Breast epithelium (tissue), 4 donors: ENCODE results near the gene SOX13. TPM values are rescaled to one million over a fixed set of nuclear protein-coding genes. Genes with fewer than 3 reads are reported as not detected.

Source experiments
- DNase-seq, 2 donors: peaks; one replicate each; pipeline ENCODE4 v3.0.0-alpha.2; 2019; ENCODE audit warnings: low spot score in 2 of 2
- H3K27ac ChIP-seq, 2 donors: fragments of 200-600 bp; sonication (generic) in 1 of 2; one replicate each; pipeline ENCODE4 v1.5.1; 2016 to 2019; ENCODE audit warnings: mild to moderate bottlenecking in 1 of 2
- H3K27me3 ChIP-seq, 2 donors: fragments of 200-600 bp; sonication (generic) in 1 of 2; one replicate each; pipeline versions ENCODE4 v1.5.1 to v1.6.0; 2017 to 2019; ENCODE audit warnings: control low read depth in 1 of 2, mild to moderate bottlenecking in 1 of 2
- H3K36me3 ChIP-seq: fragments of 200-600 bp; one replicate; pipeline ENCODE4 v1.5.1; 2019
- H3K4me1 ChIP-seq, 2 donors: fragments of 200-600 bp; sonication (generic); one replicate each; pipeline ENCODE4 v1.5.1; 2016 to 2019; ENCODE audit warnings: control low read depth in 1 of 2
- H3K4me3 ChIP-seq, 3 donors: fragments of 200-600 bp; sonication (generic); 1 replicate in 2 of 3; 2 replicates in 1 of 3; pipeline ENCODE4 v1.5.1; 2016 to 2019; ENCODE audit warnings: mild to moderate bottlenecking in 3 of 3, moderate library complexity in 2 of 3
- H3K9me3 ChIP-seq, 2 donors: fragments of 200-600 bp; sonication (generic) in 1 of 2; one replicate each; pipeline ENCODE4 v1.5.1; 2016 to 2019; ENCODE audit warnings: control low read depth in 1 of 2
- CTCF ChIP-seq, 3 donors: fragments of 450-650 bp; IDR thresholded peaks; one replicate each; pipeline ENCODE4 v1.5.1; 2016 to 2017; ENCODE audit warnings: antibody characterized with exemption in 3 of 3, mild to moderate bottlenecking in 3 of 3, moderate library complexity in 3 of 3
- POLR2A ChIP-seq: fragments of 450-650 bp; IDR thresholded peaks from one replicate; pipeline ENCODE4 v1.6.1; 2016; ENCODE audit warnings: antibody characterized with exemption, mild to moderate bottlenecking, moderate library complexity
- POLR2AphosphoS5 ChIP-seq, 3 donors: sonication (generic); formaldehyde crosslinking; IDR thresholded peaks; one replicate each; pipeline ENCODE4 v1.6.1; 2017; ENCODE audit warnings: antibody characterized with exemption in 3 of 3
- intact Hi-C: fragments of 100-400 bp; cut with DNase I; formaldehyde crosslinking; loops from one replicate; pipeline ENCODE4 v1.15.1; 2023; ENCODE audit warnings: low total_unique reads
- total RNA-seq, 3 donors: library from RNA; depleted of rRNA; stranded (reverse); fragments of >200 nt; gene quantifications; one replicate each; pipeline ENCODE4 v1.1.0, GENCODE V29; 2016

Gene SOX13
- total RNA-seq, 3 donors from 2014 or later: 22.9 to 34.7 (median 31.9) TPM

GRCh38 chr1:204041232-204041767 is 31.6 kb upstream of the SOX13 start:
- no peaks in the 10 kb centered on the region for H3K27me3 ChIP-seq
- H3K4me1 ChIP-seq: peaks cover 0 to 12% of the 10 kb centered on the region in 2 donors
- TF ChIP-seq POLR2A (no peak), CTCF (IDR thresholded peaks at IDR 0.05) (no peak), POLR2AphosphoS5 (IDR thresholded peaks at IDR 0.05) (peak in 1 of 3 donors; percentile 38)
- intact Hi-C loops: no loop called here
- H3K4me3 ChIP-seq: peak overlapping the region in 1 of 3 donors; percentile 47
- H3K36me3 ChIP-seq: no peaks in the 10 kb centered on the region
- peak in 1 of 2 donors; percentile 25 for DNase-seq
- H3K27ac ChIP-seq: peak overlapping the region; percentile 75 to 93
- no peaks in the 10 kb centered on the region for H3K9me3 ChIP-seq

DNA sequence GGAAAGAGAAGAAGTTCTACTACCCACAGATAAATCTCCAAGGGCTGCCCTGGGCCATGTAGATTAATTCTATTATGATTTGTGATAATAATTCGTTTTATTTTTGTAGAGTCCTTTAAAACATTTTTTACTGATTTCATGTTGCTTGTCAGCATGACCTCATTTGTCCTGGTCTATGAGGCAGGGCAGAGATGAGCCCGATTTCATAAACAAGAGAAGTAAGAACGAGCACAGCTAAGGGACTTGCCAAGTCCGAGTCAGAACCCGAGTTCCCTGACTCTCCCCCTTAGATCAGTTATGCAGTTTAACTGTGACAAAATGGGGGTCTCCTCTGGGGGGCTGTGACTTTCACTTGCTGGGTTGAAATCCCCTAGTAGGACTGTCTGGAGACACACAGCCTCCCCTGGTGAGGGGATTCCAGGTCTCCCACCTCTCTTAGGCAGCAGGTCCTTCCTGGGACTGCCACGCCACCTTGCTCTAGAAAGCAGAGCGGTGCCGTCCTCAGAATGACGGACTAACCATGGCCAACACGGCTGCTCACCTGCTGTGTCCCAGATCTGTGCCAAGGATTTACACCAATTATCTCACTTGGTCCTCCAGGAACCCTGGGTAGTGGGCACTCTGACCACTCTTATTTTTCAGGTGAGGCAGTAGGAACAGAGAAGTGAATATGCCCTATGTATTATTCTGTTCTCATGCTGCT is 31.0 kb upstream of the SOX13 start:
- Histone ChIP-seq H3K27me3 (no peaks in the 10 kb centered on the region), H3K4me3 (peak overlapping the region in 1 of 3 donors; percentile 47), H3K4me1 (peaks cover 0 to 12% of the 10 kb centered on the region in 2 donors), H3K36me3 (no peaks in the 10 kb centered on the region), H3K9me3 (no peaks in the 10 kb centered on the region), H3K27ac (peak overlapping the region; percentile 75 to 93)
- intact Hi-C loops: no loop called here
- no peak for DNase-seq
- TF ChIP-seq POLR2AphosphoS5 (IDR thresholded peaks at IDR 0.05): no peak
- TF ChIP-seq POLR2A: no peak
- TF ChIP-seq CTCF (IDR thresholded peaks at IDR 0.05): no peak

DNA sequence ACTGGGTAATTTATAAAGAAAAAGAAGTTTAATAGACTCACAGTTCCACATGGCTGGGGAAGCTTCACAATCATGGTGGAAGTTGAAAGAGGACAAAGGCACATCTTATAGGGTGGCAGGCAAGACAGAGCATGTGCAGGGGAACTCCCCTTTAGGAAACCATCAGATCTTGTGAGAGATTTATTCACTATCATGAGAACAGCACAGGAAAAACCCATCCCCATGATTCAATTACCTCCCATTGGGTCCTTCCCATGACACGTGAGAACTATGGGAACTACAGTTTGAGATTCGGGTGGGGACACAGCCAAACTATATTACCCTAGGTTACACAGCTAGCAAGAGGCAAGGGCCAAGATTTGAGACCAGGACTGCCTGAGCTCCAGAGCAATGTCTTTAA is 30.4 kb upstream of the SOX13 start:
- Histone ChIP-seq H3K27ac (peak overlapping the region; percentile 75 to 93), H3K36me3 (no peaks in the 10 kb centered on the region), H3K4me1 (peaks cover 0 to 12% of the 10 kb centered on the region in 2 donors), H3K27me3 (no peaks in the 10 kb centered on the region), H3K4me3 (no peak overlapping the region), H3K9me3 (no peaks in the 10 kb centered on the region)
- DNase-seq: no peak
- TF ChIP-seq POLR2AphosphoS5 (IDR thresholded peaks at IDR 0.05) (no peak), CTCF (IDR thresholded peaks at IDR 0.05) (no peak), POLR2A (no peak)
- intact Hi-C loops: no loop called here

GRCh38 chr1:204043680-204044079 is 29.2 kb upstream of the SOX13 start:
- intact Hi-C loops: no loop called here
- TF ChIP-seq CTCF (IDR thresholded peaks at IDR 0.05): no peak
- no peak for TF ChIP-seq POLR2AphosphoS5 (IDR thresholded peaks at IDR 0.05)
- TF ChIP-seq POLR2A: no peak
- no peaks in the 10 kb centered on the region for H3K27me3 ChIP-seq
- peak overlapping the region in 1 of 2 donors; percentile 38 for H3K27ac ChIP-seq
- no peaks in the 10 kb centered on the region for H3K9me3 ChIP-seq
- peaks cover 0 to 12% of the 10 kb centered on the region in 2 donors for H3K4me1 ChIP-seq
- no peaks in the 10 kb centered on the region for H3K36me3 ChIP-seq
- DNase-seq: no peak
- H3K4me3 ChIP-seq: no peak overlapping the region

DNA sequence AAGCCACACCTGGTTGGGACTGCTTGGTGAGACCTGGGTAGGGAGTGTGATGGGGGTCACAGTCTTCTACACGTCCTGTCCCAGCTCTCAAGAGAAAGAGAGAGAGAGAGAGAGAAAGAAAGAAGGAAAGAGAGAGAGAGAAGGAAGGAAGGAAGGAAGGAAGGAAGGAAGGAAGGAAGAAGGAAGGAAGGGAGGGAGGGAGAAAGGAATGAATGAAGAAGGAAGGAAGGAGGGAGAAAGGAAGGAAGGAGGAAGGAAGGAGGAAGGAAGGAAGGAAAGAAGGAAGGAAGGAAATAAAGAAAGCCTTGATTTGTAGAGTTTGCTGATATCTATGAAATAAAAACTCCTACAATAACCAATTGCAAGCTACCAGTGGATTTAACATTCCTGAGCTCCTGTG is 28.5 kb upstream of the SOX13 start:
- H3K27ac ChIP-seq: no peak overlapping the region
- no peaks in the 10 kb centered on the region for H3K36me3 ChIP-seq
- peaks cover 0 to 12% of the 10 kb centered on the region in 2 donors for H3K4me1 ChIP-seq
- no peak overlapping the region for H3K4me3 ChIP-seq
- no peak for DNase-seq
- TF ChIP-seq CTCF (IDR thresholded peaks at IDR 0.05): no peak
- no peak for TF ChIP-seq POLR2AphosphoS5 (IDR thresholded peaks at IDR 0.05)
- no peak for TF ChIP-seq POLR2A
- H3K27me3 ChIP-seq: no peaks in the 10 kb centered on the region
- no peaks in the 10 kb centered on the region for H3K9me3 ChIP-seq
- intact Hi-C loops: no loop called here
